HG03521 (cell line): Measurements from ENCODE around the gene FLNB.
A peak's percentile ranks its signal among the peaks of the same experiment; 100 is the strongest.

Experiments
- ATAC-seq: cut with Tn5 transposase; IDR thresholded peaks from one replicate; pipeline ENCODE4 v1.9.1; 2021; ENCODE audit warnings: mild to moderate bottlenecking, moderate library complexity; ENCODE audit not compliant: unreplicated experiment

Gene FLNB

GRCh38 chr3:58008141-58009025 lies at the start of gene FLNB:
Gene FLNB (plus strand): TSS chr3:58008422. CDS start chr3:58008565, 143 bp downstream.
- peak; percentile 72 for ATAC-seq

- no peak for ATAC-seq
Observed at GRCh38 chr3:57958642-57959422, 49.4 kb upstream of the FLNB start.

- no peak for ATAC-seq
Observed at GRCh38 chr3:57959423-57960173, 48.6 kb upstream of the FLNB start.

- ATAC-seq = no peak
Observed at GRCh38 chr3:57960174-57960505, 48.1 kb upstream of the FLNB start.

- no peak for ATAC-seq
Observed at GRCh38 chr3:57961177-57961827, 46.9 kb upstream of the FLNB start.

GRCh38 chr3:57961828-57962447 lies 46.3 kb upstream of the FLNB start:
- ATAC-seq = no peak

GRCh38 chr3:57962448-57962834 lies 45.8 kb upstream of the FLNB start:
- ATAC-seq = no peak

- ATAC-seq = no peak
Observed at GRCh38 chr3:57963811-57964346, 44.3 kb upstream of the FLNB start.

GRCh38 chr3:57966829-57967228 lies 41.4 kb upstream of the FLNB start:
- ATAC-seq = no peak

- no peak for ATAC-seq
Observed at GRCh38 chr3:57967590-57967989, 40.6 kb upstream of the FLNB start.

- ATAC-seq = no peak
Observed at GRCh38 chr3:57968501-57968900, 39.7 kb upstream of the FLNB start.

- no peak for ATAC-seq
Observed at GRCh38 chr3:57971975-57972374, 36.2 kb upstream of the FLNB start.

- ATAC-seq = no peak
Observed at GRCh38 chr3:57972531-57973111, 35.6 kb upstream of the FLNB start.

- no peak for ATAC-seq
Observed at GRCh38 chr3:57973715-57974477, 34.3 kb upstream of the FLNB start.

GRCh38 chr3:57974796-57975388 lies 33.3 kb upstream of the FLNB start:
- ATAC-seq = no peak

- ATAC-seq = no peak
Observed at GRCh38 chr3:57977818-57978235, 30.4 kb upstream of the FLNB start.

GRCh38 chr3:57978316-57978715 lies 29.9 kb upstream of the FLNB start:
- no peak for ATAC-seq

GRCh38 chr3:57980416-57980815 lies 27.8 kb upstream of the FLNB start:
- no peak for ATAC-seq
